Coronary artery (tissue), 2 donors: ENCODE data around the gene ARL2.

Experiments used
- DNase-seq: peaks from one replicate; pipeline ENCODE4 v3.0.0-alpha.2; 2017; ENCODE audit warnings: low spot score
- H3K27ac ChIP-seq, 2 donors: fragments of 200-600 bp; sonication (generic); one replicate each; pipeline ENCODE4 v1.5.1; 2016 to 2019
- H3K4me3 ChIP-seq: fragments of 200-600 bp; sonication (generic); 2 replicates; pipeline ENCODE4 v1.5.1; 2016; ENCODE audit warnings: mild to moderate bottlenecking, moderate library complexity
- TF ChIP-seq, protein P1 (sequence below): fragments of 200-600 bp; sonication (generic); IDR thresholded peaks from one replicate; pipeline ENCODE4 v1.5.1; 2019; ENCODE audit warnings: antibody characterized with exemption

Gene ARL2

DNA sequence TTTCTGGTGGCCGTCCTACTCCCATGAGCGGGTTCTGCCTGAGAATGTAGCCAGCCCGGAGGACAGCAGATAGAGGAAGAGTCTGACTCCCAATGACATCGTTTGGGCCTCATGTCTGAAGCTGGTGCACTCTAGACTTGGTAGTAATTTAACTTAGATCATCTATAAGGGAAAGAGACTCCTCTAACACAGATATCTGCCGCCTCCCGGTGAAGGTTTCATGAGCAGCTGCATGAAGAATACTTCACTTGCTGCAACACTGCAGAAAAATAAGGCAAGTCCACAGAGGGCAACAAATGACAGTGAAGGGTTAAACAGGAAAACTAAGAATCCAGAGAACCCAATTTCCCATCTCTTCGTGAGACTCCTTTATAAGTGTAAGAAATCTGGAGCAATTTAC is 5.9 kb upstream of the ARL2 start:
- DNase-seq, result no peak

DNA sequence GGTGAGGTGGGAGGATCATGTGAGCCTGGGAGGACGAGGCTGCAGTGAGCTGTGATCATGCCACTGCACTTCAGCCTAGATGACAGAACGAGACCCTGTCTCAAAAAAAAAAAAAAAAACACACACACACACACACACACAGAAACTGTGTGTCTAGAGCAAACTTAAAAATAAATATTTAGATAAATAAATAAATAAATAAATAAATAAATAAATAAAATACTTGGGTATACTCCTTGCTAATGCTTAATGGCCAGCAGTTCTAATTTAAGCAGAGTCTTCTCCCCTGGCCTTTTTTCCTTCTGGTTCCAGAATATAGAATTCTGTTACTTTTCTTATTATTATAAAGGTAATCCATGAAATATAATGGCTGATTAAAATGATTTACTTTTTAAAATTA is 5.1 kb upstream of the ARL2 start:
- TF ChIP-seq, protein P1, sequence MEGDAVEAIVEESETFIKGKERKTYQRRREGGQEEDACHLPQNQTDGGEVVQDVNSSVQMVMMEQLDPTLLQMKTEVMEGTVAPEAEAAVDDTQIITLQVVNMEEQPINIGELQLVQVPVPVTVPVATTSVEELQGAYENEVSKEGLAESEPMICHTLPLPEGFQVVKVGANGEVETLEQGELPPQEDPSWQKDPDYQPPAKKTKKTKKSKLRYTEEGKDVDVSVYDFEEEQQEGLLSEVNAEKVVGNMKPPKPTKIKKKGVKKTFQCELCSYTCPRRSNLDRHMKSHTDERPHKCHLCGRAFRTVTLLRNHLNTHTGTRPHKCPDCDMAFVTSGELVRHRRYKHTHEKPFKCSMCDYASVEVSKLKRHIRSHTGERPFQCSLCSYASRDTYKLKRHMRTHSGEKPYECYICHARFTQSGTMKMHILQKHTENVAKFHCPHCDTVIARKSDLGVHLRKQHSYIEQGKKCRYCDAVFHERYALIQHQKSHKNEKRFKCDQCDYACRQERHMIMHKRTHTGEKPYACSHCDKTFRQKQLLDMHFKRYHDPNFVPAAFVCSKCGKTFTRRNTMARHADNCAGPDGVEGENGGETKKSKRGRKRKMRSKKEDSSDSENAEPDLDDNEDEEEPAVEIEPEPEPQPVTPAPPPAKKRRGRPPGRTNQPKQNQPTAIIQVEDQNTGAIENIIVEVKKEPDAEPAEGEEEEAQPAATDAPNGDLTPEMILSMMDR, result no peak
- no peak for DNase-seq
- H3K27ac ChIP-seq, result no peak overlapping the region
- H3K4me3 ChIP-seq, result no peak overlapping the region

More for the DNA sequence above, 5.9 kb upstream of the ARL2 start:
- Histone ChIP-seq H3K4me3 (no peak overlapping the region), H3K27ac (no peak overlapping the region)
- TF ChIP-seq, protein P1, result no peak

DNA sequence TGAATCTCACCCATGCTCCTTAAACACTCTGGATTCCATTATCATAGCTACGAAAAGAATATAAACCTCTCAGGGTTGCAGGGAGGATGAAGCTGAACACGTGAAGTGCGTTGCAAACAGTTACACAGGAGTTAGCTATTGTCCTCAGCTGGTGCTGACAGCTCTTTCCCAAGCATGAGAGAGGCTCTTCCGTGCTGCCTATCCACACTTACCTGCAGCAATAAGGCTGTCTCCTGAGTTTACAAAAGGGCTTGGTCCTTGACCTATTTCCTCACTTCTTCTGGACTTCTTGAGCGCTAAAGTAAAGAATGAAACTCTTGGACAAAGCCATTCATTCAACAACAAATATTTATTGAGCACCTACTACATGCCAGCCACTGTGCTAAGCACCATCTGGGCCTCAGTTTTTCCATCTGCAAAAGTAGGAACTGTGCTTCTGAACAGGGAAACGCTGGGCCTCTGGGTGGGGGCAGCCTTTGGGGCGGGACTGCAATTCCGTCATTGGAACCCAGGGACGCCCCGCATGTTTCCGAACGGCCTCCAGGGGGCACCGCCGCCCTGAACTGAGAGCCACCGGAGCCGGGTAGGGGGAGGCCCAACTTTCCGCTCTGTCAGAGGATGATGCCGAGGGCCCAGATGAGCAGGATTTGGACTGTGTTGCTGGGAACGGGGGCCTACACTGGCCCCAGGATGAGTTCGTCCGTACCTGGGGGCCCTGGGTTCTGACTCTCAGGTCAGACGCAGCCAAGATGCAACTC is 651 bp upstream of the ARL2 start:
- peak; percentile 95 for DNase-seq
- TF ChIP-seq, protein P1, result peak; percentile 81
- Histone ChIP-seq H3K4me3 (peak overlapping the region; percentile 84), H3K27ac (peak overlapping the region; percentile 96 to 98)

DNA sequence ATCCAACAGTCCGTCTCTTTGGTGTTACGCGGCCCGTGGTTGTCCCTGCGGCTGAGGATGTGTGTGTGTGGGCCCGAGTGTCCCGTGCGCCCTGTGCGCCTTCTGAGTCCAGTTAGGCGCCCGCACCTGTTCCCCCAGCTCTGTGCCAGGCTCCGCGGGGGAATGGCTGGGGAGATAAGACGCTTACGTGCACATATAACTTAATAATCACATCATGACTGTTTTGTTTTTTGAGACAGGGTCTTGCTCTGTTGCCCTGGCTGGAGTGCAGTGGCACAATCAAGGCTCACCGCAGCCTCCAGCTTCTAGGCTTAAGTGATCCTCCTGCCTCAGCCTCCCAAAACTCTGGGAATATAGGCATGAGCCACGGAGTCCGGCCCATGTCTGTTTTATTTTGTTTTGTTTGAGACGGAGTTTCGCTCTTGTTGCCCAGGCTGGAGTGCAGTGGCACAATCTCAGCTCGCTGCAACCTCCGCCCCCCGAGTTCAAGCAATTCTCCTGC is 817 bp downstream of the ARL2 start:
- H3K27ac ChIP-seq, result peak overlapping the region; percentile 96 to 98
- TF ChIP-seq, protein P1, result no peak
- DNase-seq, result no peak
- H3K4me3 ChIP-seq, result peak overlapping the region; percentile 84

DNA sequence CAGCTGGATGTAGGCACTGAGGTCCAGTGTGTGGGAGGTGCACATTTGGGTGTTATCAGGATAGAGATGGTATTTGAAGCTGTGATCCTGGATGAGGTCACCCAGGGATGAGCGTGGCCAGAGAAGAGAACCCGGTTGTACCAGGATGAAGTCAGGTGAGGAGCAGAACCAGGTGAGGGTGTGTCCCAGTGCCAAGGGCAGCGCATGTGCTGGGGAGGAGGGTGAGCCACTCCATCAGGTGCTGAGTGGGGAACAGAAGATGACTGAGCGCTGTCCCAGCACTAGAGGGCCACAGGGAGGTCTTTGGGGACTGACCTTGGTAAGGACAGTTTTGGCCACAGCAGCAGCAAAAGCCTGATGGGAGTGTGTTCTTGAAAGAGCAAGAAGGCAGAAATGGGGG is 2.7 kb downstream of the ARL2 start:
- Histone ChIP-seq H3K4me3 (no peak overlapping the region), H3K27ac (no peak overlapping the region)
- TF ChIP-seq, protein P1, result no peak
- DNase-seq, result no peak

DNA sequence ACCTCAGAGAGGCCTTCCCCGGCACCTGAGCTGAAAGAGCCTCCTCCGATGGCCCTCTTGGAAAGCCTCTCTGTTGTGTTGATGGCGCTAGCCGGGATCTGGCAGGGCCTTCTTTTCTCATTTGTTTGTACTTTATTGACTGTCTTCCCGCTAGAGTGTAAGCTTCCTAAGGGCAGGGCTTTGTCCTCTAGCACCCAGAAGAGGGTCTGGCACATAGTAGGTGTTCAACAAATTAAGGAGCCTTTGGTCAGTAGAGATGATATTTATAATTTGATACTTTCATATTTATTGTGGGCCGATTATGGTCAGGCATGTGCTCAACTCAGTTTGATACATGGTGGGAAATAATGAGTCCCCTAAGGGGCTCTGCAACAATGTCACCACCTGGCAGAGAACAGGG is 4.0 kb downstream of the ARL2 start:
- Histone ChIP-seq H3K27ac (no peak overlapping the region), H3K4me3 (no peak overlapping the region)
- TF ChIP-seq, protein P1, result no peak
- DNase-seq, result no peak

- TF ChIP-seq, protein P1, result no peak
- no peak overlapping the region for H3K4me3 ChIP-seq
- DNase-seq, result no peak
- no peak overlapping the region for H3K27ac ChIP-seq
Measured at GRCh38 chr11:65019824-65020223, 5.9 kb downstream of the ARL2 start.
